ENCODE measurements around the gene ADAMTS7.
A peak's percentile ranks its signal among the peaks of the same experiment; 100 is the strongest.
"Not testable (repeated sequence)": the region's sequence is repeated elsewhere in the genome, so short reads cannot be mapped to it uniquely, and the experiment has no call there.

The ADAMTS7 gene

GRCh38 chr15:78727561-78727960 lies 83.7 kb downstream of the ADAMTS7 start:
- DNase-seq (ENCODE audit: low read depth in 3 of 3, low spot score in 1 of 3): no peak

DNA sequence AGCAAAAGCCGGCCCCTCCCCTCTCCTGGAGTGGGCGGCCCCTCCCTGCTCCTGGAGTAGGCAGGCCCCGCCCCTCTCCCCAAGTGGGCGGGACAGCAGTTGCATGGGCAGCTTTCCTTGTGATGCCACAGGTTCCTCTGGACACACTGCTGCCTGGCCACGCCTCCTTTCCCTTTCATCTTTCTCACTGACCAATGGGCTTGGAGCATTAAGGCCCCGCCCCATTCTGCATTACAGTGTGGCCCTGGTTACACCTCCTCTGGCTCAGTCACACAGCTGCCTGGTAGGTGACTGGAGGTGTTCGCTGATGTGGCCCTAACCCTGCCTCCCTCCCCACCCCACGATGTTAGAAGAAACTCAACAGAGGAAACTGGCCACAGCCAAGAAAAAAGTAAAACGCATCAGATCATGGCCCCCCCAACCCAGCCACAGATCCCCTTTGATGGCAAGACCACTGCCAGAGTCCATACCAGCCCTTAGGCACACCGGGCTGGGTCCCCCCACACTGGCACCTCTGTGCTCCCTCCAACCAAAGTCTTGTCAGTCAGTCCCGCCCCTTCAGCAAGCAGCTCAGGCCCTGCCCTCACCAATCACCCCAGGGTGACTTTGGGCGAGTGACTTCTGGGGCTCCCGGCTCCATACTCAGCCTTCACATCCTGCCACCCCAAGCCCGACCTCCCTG lies 84.3 kb downstream of the ADAMTS7 start:
- DNase-seq (ENCODE audit: low read depth in 3 of 3, low spot score in 1 of 3): no peak

DNA sequence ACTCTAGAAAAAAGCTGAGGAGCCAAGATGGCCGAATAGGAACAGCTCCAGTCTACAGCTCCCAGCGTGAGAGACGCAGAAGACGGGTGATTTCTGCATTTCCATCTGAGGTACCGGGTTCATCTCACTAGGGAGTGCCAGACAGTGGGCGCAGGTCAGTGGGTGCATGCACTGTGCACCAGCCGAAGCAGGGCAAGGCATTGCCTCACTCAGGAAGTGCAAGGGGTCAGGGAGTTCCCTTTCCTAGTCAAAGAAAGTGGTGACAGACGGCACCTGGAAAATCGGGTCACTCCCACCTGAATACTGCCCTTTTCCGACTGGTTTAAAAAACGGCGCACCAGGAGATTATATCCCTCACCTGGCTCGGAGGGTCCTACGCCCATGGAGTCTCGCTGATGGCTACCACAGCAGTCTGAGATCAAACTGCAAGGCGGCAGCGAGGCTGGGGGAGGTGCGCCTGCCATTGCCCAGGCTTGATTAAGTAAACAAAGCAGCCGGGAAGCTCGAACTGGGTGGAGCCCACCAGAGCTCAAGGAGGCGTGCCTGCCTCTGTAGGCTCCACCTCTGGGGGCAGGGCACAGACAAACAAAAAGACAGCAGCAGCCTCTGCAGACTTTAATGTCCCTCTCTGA lies 91.3 kb downstream of the ADAMTS7 start:
- DNase-seq (ENCODE audit: low read depth in 3 of 3, low spot score in 1 of 3): not testable (repeated sequence)

DNA sequence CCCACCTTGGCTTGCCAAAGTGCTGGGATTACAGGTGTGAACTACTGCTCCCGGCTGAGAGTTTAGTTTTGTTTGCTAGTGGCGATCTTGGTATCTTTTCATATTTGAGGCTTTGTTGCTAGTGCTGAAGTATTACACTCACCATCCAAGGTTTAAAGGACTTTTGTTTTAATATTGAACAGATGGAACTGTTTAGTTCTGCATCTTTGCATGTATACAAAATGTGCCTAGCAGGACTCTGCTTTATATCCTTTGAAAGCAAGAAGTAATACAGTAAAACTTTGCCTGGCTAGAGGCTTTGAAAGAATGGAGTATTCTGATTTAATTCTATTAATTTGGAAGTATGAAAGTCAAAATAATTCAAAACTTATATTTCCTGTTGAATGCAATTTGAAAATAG lies 92.4 kb downstream of the ADAMTS7 start:
- DNase-seq (ENCODE audit: low read depth in 3 of 3, low spot score in 1 of 3): no peak

DNA sequence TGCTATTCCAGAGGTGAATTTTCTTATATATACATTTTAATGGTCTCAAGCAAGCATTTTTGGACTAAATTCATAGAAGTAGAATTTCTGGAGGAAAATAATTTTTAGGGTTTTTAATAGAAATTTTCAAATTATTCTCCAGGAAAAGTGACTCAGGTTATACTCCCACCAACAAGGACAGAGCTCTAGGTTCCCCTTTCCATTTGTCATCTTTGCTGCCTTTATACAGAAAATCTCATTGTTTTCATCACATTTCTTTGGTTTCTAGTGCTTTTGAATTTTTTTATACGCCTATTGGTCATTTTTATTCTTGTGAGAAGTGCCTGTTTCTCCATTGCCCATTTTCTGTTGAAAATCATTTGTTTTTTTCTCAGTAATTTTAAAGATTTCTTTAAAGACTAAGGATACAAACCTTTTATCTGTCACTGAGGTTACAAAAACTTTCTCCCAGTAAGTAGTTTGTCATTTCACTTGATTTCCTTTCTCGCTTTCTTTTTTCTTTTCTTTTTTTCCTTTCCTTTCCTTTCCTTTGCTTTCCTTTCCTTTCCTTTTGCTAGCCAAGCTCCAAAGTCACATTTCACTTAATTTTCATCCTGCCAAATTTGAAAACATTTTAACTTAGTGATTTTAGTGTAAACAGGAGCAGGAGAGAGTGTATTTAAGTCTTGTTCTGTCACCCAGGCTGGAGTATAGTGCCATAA lies 93.2 kb downstream of the ADAMTS7 start:
- DNase-seq (ENCODE audit: low read depth in 3 of 3, low spot score in 1 of 3): no peak

GRCh38 chr15:78716651-78717050 lies 94.6 kb downstream of the ADAMTS7 start:
- no peak for DNase-seq (ENCODE audit: low read depth in 3 of 3, low spot score in 1 of 3)

GRCh38 chr15:78715930-78716329 lies 95.3 kb downstream of the ADAMTS7 start:
- DNase-seq (ENCODE audit: low read depth in 3 of 3, low spot score in 1 of 3): no peak

GRCh38 chr15:78715434-78715833 lies 95.8 kb downstream of the ADAMTS7 start:
- no peak for DNase-seq (ENCODE audit: low read depth in 3 of 3, low spot score in 1 of 3)

- no peak for DNase-seq (ENCODE audit: low read depth in 3 of 3, low spot score in 1 of 3)
Measured at GRCh38 chr15:78714890-78715289, 96.4 kb downstream of the ADAMTS7 start.

- DNase-seq (ENCODE audit: low read depth in 3 of 3, low spot score in 1 of 3): no peak
Measured at GRCh38 chr15:78712797-78713515, 98.3 kb downstream of the ADAMTS7 start.

DNA sequence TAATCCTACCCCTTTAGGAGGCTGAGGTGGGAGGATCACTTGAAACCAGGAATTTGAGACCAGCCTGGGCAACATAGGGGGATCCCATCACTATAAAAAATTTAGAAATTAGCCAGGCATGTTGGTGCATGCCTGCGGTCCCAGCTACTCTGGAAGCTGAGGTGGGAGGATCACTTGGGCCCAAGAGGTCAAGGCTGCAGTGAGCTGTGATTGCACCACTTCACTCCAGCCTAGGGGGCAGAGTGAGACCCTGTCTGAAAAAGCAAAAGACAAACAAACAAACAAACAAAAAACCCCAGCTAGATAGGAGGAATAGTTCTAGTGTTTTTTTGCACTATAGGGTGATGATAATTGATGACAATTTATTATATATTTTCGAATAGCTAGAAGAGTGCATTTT lies 99.6 kb downstream of the ADAMTS7 start:
- DNase-seq (ENCODE audit: low read depth in 3 of 3, low spot score in 1 of 3): no peak

DNA sequence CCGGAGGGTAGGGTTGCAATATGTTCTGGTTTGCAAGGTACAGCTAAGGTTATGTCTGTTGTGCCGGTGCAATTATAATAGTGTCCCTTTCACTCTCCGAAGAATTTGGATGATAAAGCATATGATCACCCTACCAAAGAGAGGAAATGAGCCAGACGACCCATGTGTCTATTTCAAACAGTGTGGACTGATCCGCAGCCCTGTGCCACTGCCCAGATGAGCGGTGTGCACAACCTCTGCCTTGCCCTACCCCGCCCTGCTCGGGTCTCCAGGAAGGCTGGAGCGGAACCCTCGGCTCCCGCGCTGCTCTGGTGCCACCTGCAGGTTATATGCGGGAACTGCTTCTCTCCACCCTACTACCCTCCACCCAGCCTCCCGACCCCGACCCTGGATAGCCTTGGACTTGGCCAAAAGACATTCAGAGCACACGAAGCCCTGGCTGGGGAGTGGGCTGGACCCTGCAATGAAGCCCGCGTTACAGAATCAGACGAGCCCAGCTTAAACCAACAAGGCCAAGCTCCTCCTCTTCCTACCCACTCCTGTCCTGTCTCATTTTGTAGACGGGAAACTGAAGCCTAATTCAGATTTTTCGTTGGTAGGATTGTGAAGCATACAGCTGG lies 101.9 kb downstream of the ADAMTS7 start:
- peak in 2 of 3 donors; percentile 18 to 56 for DNase-seq (ENCODE audit: low read depth in 3 of 3, low spot score in 1 of 3)
